ENCODE data around the gene NDC1.
A peak's percentile ranks its signal among the peaks of the same experiment; 100 is the strongest.
"Not testable (repeated sequence)": the region's sequence is repeated elsewhere in the genome, so short reads cannot be mapped to it uniquely, and the experiment has no call there.

The NDC1 gene

GRCh38 chr1:53769184-53769583, 68.9 kb downstream of the NDC1 start:
- Mint-ChIP-seq H3K4me3 (no peak overlapping the region), H3K9me3 (no peaks in the 10 kb centered on the region), H3K4me1 (no peaks in the 10 kb centered on the region), H3K36me3 (ENCODE audit: low read depth) (peaks cover 31% of the 10 kb centered on the region), H3K27ac (no peak overlapping the region), H3K27me3 (ENCODE audit: low read depth, poor library complexity) (no peaks in the 10 kb centered on the region)
- no peak for TF ChIP-seq CTCF (IDR thresholded peaks at IDR 0.05)
- DNase-seq, result no peak

- Mint-ChIP-seq H3K4me1 (no peaks in the 10 kb centered on the region), H3K9me3 (no peaks in the 10 kb centered on the region), H3K27me3 (ENCODE audit: low read depth, poor library complexity) (no peaks in the 10 kb centered on the region), H3K36me3 (ENCODE audit: low read depth) (peaks cover 33% of the 10 kb centered on the region), H3K4me3 (no peak overlapping the region), H3K27ac (no peak overlapping the region)
- TF ChIP-seq CTCF (IDR thresholded peaks at IDR 0.05), result no peak
- DNase-seq, result no peak
Measured at GRCh38 chr1:53766831-53767405, 71.2 kb downstream of the NDC1 start.

GRCh38 chr1:53766194-53766742, 71.8 kb downstream of the NDC1 start:
- Mint-ChIP-seq H3K4me3 (no peak overlapping the region), H3K36me3 (ENCODE audit: low read depth) (peaks cover 33% of the 10 kb centered on the region), H3K27ac (peak overlapping the region; percentile 45), H3K4me1 (no peaks in the 10 kb centered on the region), H3K9me3 (no peaks in the 10 kb centered on the region), H3K27me3 (ENCODE audit: low read depth, poor library complexity) (no peaks in the 10 kb centered on the region)
- no peak for DNase-seq
- TF ChIP-seq CTCF (IDR thresholded peaks at IDR 0.05), result no peak

- DNase-seq, result no peak
- H3K36me3 Mint-ChIP-seq (ENCODE audit: low read depth), result peaks cover 27% of the 10 kb centered on the region
- no peak overlapping the region for H3K27ac Mint-ChIP-seq
- H3K4me1 Mint-ChIP-seq, result no peaks in the 10 kb centered on the region
- no peak overlapping the region for H3K4me3 Mint-ChIP-seq
- H3K27me3 Mint-ChIP-seq (ENCODE audit: low read depth, poor library complexity), result no peaks in the 10 kb centered on the region
- TF ChIP-seq CTCF (IDR thresholded peaks at IDR 0.05), result no peak
- H3K9me3 Mint-ChIP-seq, result no peaks in the 10 kb centered on the region
Measured at GRCh38 chr1:53765657-53766056, 72.4 kb downstream of the NDC1 start.

GRCh38 chr1:53763911-53764310, 74.2 kb downstream of the NDC1 start:
- H3K27ac Mint-ChIP-seq, result no peak overlapping the region
- DNase-seq, result no peak
- peaks cover 3% of the 10 kb centered on the region for H3K9me3 Mint-ChIP-seq
- H3K4me3 Mint-ChIP-seq, result no peak overlapping the region
- H3K36me3 Mint-ChIP-seq (ENCODE audit: low read depth), result peaks cover 23% of the 10 kb centered on the region
- TF ChIP-seq CTCF (IDR thresholded peaks at IDR 0.05), result no peak
- no peaks in the 10 kb centered on the region for H3K27me3 Mint-ChIP-seq (ENCODE audit: low read depth, poor library complexity)
- H3K4me1 Mint-ChIP-seq, result no peaks in the 10 kb centered on the region

GRCh38 chr1:53763461-53763860, 74.6 kb downstream of the NDC1 start:
- H3K9me3 Mint-ChIP-seq, result peaks cover 3% of the 10 kb centered on the region
- no peak overlapping the region for H3K4me3 Mint-ChIP-seq
- no peak for TF ChIP-seq CTCF (IDR thresholded peaks at IDR 0.05)
- H3K4me1 Mint-ChIP-seq, result no peaks in the 10 kb centered on the region
- no peaks in the 10 kb centered on the region for H3K27me3 Mint-ChIP-seq (ENCODE audit: low read depth, poor library complexity)
- H3K27ac Mint-ChIP-seq, result no peak overlapping the region
- H3K36me3 Mint-ChIP-seq (ENCODE audit: low read depth), result peaks cover 23% of the 10 kb centered on the region
- DNase-seq, result no peak

GRCh38 chr1:53760497-53760896, 77.6 kb downstream of the NDC1 start:
- not testable (repeated sequence) for H3K27me3 Mint-ChIP-seq (ENCODE audit: low read depth, poor library complexity); H3K9me3 Mint-ChIP-seq; H3K27ac Mint-ChIP-seq; H3K4me3 Mint-ChIP-seq; H3K4me1 Mint-ChIP-seq; DNase-seq
- H3K36me3 Mint-ChIP-seq (ENCODE audit: low read depth), result peaks cover 16% of the 10 kb centered on the region
